ENCODE measurements around the gene AP5S1. TPM values are rescaled to one million over a fixed set of nuclear protein-coding genes. Genes with fewer than 3 reads are reported as not detected.

Gene AP5S1
- total and polyA plus RNA-seq, 2 donors (not counting 1 experiment from before 2014, with no cell fraction given): 11.8 to 17.8 TPM

DNA sequence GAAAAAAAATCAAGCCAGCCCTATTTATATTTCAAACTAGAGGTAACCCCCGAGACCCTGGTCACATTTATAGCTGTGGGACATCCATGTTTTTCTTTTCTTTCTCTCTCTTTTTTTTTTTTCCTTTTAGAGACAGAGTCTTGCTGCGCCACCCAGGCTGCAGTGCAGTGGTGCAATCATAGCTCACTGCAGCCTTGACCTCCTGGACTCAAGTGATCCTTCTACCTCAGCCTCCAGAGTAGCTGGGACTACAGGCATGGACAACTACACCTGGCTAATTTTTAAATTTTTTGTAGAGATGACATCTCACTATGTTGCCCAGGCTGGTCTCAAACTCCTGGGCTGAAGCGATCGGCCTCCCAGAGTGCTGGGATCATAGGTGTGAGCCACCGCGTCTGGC, 38.3 kb downstream of the AP5S1 start:
- DNase-seq (ENCODE audit: low read depth in 2 of 2): no peak
- H4K20me1 ChIP-seq (ENCODE audit: control insufficient read depth, extremely low read depth, insufficient read depth, low read length): no peaks in the 10 kb centered on the region
- no peak overlapping the region for H2AFZ ChIP-seq (ENCODE audit: low read length)
- peaks cover 36% of the 10 kb centered on the region for H3K36me3 ChIP-seq (ENCODE audit: control insufficient read depth, insufficient read depth, low read length)
- no peaks in the 10 kb centered on the region for H3K4me1 ChIP-seq (ENCODE audit: control insufficient read depth, extremely low read depth, insufficient read depth, low read length)
- TF ChIP-seq, protein P1, sequence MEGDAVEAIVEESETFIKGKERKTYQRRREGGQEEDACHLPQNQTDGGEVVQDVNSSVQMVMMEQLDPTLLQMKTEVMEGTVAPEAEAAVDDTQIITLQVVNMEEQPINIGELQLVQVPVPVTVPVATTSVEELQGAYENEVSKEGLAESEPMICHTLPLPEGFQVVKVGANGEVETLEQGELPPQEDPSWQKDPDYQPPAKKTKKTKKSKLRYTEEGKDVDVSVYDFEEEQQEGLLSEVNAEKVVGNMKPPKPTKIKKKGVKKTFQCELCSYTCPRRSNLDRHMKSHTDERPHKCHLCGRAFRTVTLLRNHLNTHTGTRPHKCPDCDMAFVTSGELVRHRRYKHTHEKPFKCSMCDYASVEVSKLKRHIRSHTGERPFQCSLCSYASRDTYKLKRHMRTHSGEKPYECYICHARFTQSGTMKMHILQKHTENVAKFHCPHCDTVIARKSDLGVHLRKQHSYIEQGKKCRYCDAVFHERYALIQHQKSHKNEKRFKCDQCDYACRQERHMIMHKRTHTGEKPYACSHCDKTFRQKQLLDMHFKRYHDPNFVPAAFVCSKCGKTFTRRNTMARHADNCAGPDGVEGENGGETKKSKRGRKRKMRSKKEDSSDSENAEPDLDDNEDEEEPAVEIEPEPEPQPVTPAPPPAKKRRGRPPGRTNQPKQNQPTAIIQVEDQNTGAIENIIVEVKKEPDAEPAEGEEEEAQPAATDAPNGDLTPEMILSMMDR (conservative IDR thresholded peaks at IDR 0.05 in 1 of 2, IDR thresholded peaks at IDR 0.05 in 1 of 2; ENCODE audit: low read depth in 1 of 2, low read length in 2 of 2): no peak
- no peak for TF ChIP-seq EZH2 (IDR thresholded peaks at IDR 0.05; ENCODE audit: low read length, missing control alignments)
- no peak overlapping the region for H3K9ac ChIP-seq (ENCODE audit: insufficient read depth, low read length)
- no peaks in the 10 kb centered on the region for H3K9me3 ChIP-seq (ENCODE audit: control insufficient read depth, insufficient read depth, low read depth, low read length)
- no peak overlapping the region for H3K4me3 ChIP-seq (replicated peaks in 1 of 4; ENCODE audit: control extremely low read depth in 1 of 4, insufficient read depth in 1 of 4, low read depth in 3 of 4, low read length in 4 of 4)
- H3K27ac ChIP-seq (ENCODE audit: insufficient read depth, low read length): no peak overlapping the region
- no peaks in the 10 kb centered on the region for H3K27me3 ChIP-seq (ENCODE audit: control insufficient read depth, insufficient read depth, low read length)
- no peaks in the 10 kb centered on the region for H3K79me2 ChIP-seq (ENCODE audit: control insufficient read depth, insufficient read depth, low read length)
- H3K4me2 ChIP-seq (ENCODE audit: extremely low read depth, insufficient read depth, low read length): no peak overlapping the region

DNA sequence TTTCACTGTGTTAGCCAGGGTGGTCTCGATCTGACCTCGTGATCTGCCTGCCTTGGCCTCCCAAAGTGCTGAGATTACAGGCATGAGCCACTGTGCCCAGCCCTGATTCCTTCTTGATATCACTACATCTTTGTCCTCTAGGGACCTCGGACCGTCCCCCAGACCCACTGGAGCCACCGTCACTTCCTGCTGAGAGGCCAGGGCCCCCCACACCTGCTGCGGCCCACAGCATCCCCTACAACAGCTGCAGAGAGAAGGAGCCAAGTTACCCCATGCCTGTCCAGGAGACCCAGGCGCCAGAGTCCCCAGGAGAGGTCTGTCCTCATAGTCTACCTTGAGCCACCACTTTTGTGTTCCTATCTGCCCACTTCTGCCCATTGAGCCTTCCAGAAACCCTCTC, 40.8 kb downstream of the AP5S1 start:
- H3K4me1 ChIP-seq (ENCODE audit: control insufficient read depth, extremely low read depth, insufficient read depth, low read length): no peaks in the 10 kb centered on the region
- no peaks in the 10 kb centered on the region for H3K9me3 ChIP-seq (ENCODE audit: control insufficient read depth, insufficient read depth, low read depth, low read length)
- H3K27ac ChIP-seq (ENCODE audit: insufficient read depth, low read length): no peak overlapping the region
- H3K36me3 ChIP-seq (ENCODE audit: control insufficient read depth, insufficient read depth, low read length): peaks cover 43% of the 10 kb centered on the region
- no peak overlapping the region for H2AFZ ChIP-seq (ENCODE audit: low read length)
- no peak for DNase-seq (ENCODE audit: low read depth in 2 of 2)
- TF ChIP-seq, protein P1 (conservative IDR thresholded peaks at IDR 0.05 in 1 of 2, IDR thresholded peaks at IDR 0.05 in 1 of 2; ENCODE audit: low read depth in 1 of 2, low read length in 2 of 2): no peak
- no peak for TF ChIP-seq EZH2 (IDR thresholded peaks at IDR 0.05; ENCODE audit: low read length, missing control alignments)
- H3K4me3 ChIP-seq (replicated peaks in 1 of 4; ENCODE audit: control extremely low read depth in 1 of 4, insufficient read depth in 1 of 4, low read depth in 3 of 4, low read length in 4 of 4): no peak overlapping the region
- H3K4me2 ChIP-seq (ENCODE audit: extremely low read depth, insufficient read depth, low read length): no peak overlapping the region
- no peaks in the 10 kb centered on the region for H4K20me1 ChIP-seq (ENCODE audit: control insufficient read depth, extremely low read depth, insufficient read depth, low read length)
- no peaks in the 10 kb centered on the region for H3K27me3 ChIP-seq (ENCODE audit: control insufficient read depth, insufficient read depth, low read length)
- no peak overlapping the region for H3K9ac ChIP-seq (ENCODE audit: insufficient read depth, low read length)
- no peaks in the 10 kb centered on the region for H3K79me2 ChIP-seq (ENCODE audit: control insufficient read depth, insufficient read depth, low read length)

DNA sequence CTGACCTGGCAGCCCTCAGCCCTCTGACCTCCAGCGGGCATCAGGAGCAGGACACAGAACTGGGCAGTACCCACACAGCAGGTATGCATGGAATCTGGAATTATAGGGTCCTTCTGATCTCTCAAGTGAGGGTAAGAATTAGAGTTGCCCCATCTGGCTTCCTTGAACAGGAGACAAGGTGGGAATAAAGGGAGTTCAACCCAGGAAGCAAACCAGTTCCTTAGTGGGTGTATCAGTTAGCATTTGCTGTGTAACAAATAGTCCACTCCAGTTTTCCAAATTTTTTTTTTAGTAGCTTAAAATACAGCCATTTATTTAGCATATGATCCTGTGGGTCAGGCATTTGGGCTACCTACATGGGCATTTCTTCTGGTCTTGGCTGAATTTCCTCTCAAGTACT, 42.0 kb downstream of the AP5S1 start:
- no peak overlapping the region for H2AFZ ChIP-seq (ENCODE audit: low read length)
- no peaks in the 10 kb centered on the region for H3K27me3 ChIP-seq (ENCODE audit: control insufficient read depth, insufficient read depth, low read length)
- no peak overlapping the region for H3K27ac ChIP-seq (ENCODE audit: insufficient read depth, low read length)
- no peaks in the 10 kb centered on the region for H3K4me1 ChIP-seq (ENCODE audit: control insufficient read depth, extremely low read depth, insufficient read depth, low read length)
- no peaks in the 10 kb centered on the region for H3K79me2 ChIP-seq (ENCODE audit: control insufficient read depth, insufficient read depth, low read length)
- H3K36me3 ChIP-seq (ENCODE audit: control insufficient read depth, insufficient read depth, low read length): peaks cover 42% of the 10 kb centered on the region
- no peak overlapping the region for H3K4me3 ChIP-seq (replicated peaks in 1 of 4; ENCODE audit: control extremely low read depth in 1 of 4, insufficient read depth in 1 of 4, low read depth in 3 of 4, low read length in 4 of 4)
- H4K20me1 ChIP-seq (ENCODE audit: control insufficient read depth, extremely low read depth, insufficient read depth, low read length): no peaks in the 10 kb centered on the region
- no peak for DNase-seq (ENCODE audit: low read depth in 2 of 2)
- H3K9me3 ChIP-seq (ENCODE audit: control insufficient read depth, insufficient read depth, low read depth, low read length): no peaks in the 10 kb centered on the region
- no peak for TF ChIP-seq EZH2 (IDR thresholded peaks at IDR 0.05; ENCODE audit: low read length, missing control alignments)
- TF ChIP-seq, protein P1 (conservative IDR thresholded peaks at IDR 0.05 in 1 of 2, IDR thresholded peaks at IDR 0.05 in 1 of 2; ENCODE audit: low read depth in 1 of 2, low read length in 2 of 2): no peak
- H3K9ac ChIP-seq (ENCODE audit: insufficient read depth, low read length): no peak overlapping the region
- no peak overlapping the region for H3K4me2 ChIP-seq (ENCODE audit: extremely low read depth, insufficient read depth, low read length)

All from fibroblast of lung (primary cell).